GM19193 (cell line): Measurements from ENCODE around the gene ZNF48.
A peak's percentile ranks its signal among the peaks of the same experiment; 100 is the strongest.

Experiments used
- POLR2A ChIP-seq: IDR thresholded peaks from 4 replicates; pipeline ENCODE4 v1.6.1; 2011; ENCODE audit not compliant: insufficient read depth, insufficient read length; ENCODE audit errors: extremely low read depth

ZNF48 gene

GRCh38 chr16:30395155-30395991, at the start of gene ZNF48:
TSS of gene ZNF48 (plus strand) at chr16:30395420. CDS start at chr16:30395795, 375 bp downstream.
- TF ChIP-seq POLR2A, result peak; percentile 61

GRCh38 chr16:30346286-30346685, 48.9 kb upstream of the ZNF48 start:
- TF ChIP-seq POLR2A, result no peak

GRCh38 chr16:30348113-30348512, 47.1 kb upstream of the ZNF48 start:
- TF ChIP-seq POLR2A, result no peak

GRCh38 chr16:30348929-30349328, 46.3 kb upstream of the ZNF48 start:
- TF ChIP-seq POLR2A, result no peak

GRCh38 chr16:30349675-30350074, 45.5 kb upstream of the ZNF48 start:
- no peak for TF ChIP-seq POLR2A

- TF ChIP-seq POLR2A, result no peak
Measured at GRCh38 chr16:30350134-30350871, 44.9 kb upstream of the ZNF48 start.

GRCh38 chr16:30351001-30351441, 44.2 kb upstream of the ZNF48 start:
- TF ChIP-seq POLR2A, result no peak

GRCh38 chr16:30351586-30352419, 43.4 kb upstream of the ZNF48 start:
- TF ChIP-seq POLR2A, result no peak

- no peak for TF ChIP-seq POLR2A
Measured at GRCh38 chr16:30352488-30353401, 42.5 kb upstream of the ZNF48 start.

GRCh38 chr16:30353438-30354129, 41.6 kb upstream of the ZNF48 start:
- TF ChIP-seq POLR2A, result no peak

- TF ChIP-seq POLR2A, result no peak
Measured at GRCh38 chr16:30354423-30355143, 40.6 kb upstream of the ZNF48 start.

GRCh38 chr16:30355144-30355953, 39.9 kb upstream of the ZNF48 start, which contains the start of gene CD2BP2:
TSS of gene CD2BP2 (minus strand) at chr16:30355308. CDS start at chr16:30354681, 627 bp downstream.
- TF ChIP-seq POLR2A, result peak; percentile 68
